GM12872 (cell line): ENCODE data around the gene SULF2.

Experiments used
- TF ChIP-seq, protein P1 (sequence below): IDR thresholded peaks from 3 replicates; pipeline ENCODE4 v1.5.1; 2011; ENCODE audit warnings: low read depth, mild to moderate bottlenecking, low read length, moderate library complexity; ENCODE audit not compliant: insufficient read depth

SULF2 gene

DNA sequence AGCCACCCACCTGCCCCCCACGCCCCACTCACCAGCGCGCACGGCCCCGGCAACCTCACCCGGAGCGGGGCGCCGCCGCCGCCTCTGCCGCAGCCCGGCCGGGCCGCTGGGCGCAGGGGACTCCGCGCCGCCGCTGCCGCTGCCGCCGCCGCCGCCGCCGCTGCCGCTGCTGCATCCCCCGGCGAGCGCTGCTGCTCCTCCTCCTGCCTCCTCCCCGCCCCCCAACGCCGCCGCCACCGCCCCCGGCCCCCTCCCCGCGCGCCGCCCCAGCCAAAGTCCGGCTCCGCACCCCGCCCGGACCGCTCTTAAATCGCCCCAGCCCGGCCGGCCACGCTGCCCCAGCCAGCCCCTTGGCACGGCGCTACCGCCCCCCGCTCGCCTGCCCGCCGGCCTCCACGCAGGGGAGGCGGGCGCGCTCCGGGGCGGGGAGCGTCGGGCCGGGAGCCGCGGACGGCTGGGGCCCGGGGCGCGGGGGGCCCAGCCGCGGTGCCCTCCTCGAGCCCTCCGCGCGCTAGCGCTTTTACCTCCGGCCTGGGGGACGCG lies at the start of gene SULF2:
TSS of gene SULF2 (minus strand) at position 171 of the 543 bp plus-strand sequence. CDS start 28,118 bp downstream, outside the sequence.
- TF ChIP-seq, protein P1, sequence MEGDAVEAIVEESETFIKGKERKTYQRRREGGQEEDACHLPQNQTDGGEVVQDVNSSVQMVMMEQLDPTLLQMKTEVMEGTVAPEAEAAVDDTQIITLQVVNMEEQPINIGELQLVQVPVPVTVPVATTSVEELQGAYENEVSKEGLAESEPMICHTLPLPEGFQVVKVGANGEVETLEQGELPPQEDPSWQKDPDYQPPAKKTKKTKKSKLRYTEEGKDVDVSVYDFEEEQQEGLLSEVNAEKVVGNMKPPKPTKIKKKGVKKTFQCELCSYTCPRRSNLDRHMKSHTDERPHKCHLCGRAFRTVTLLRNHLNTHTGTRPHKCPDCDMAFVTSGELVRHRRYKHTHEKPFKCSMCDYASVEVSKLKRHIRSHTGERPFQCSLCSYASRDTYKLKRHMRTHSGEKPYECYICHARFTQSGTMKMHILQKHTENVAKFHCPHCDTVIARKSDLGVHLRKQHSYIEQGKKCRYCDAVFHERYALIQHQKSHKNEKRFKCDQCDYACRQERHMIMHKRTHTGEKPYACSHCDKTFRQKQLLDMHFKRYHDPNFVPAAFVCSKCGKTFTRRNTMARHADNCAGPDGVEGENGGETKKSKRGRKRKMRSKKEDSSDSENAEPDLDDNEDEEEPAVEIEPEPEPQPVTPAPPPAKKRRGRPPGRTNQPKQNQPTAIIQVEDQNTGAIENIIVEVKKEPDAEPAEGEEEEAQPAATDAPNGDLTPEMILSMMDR: no peak

DNA sequence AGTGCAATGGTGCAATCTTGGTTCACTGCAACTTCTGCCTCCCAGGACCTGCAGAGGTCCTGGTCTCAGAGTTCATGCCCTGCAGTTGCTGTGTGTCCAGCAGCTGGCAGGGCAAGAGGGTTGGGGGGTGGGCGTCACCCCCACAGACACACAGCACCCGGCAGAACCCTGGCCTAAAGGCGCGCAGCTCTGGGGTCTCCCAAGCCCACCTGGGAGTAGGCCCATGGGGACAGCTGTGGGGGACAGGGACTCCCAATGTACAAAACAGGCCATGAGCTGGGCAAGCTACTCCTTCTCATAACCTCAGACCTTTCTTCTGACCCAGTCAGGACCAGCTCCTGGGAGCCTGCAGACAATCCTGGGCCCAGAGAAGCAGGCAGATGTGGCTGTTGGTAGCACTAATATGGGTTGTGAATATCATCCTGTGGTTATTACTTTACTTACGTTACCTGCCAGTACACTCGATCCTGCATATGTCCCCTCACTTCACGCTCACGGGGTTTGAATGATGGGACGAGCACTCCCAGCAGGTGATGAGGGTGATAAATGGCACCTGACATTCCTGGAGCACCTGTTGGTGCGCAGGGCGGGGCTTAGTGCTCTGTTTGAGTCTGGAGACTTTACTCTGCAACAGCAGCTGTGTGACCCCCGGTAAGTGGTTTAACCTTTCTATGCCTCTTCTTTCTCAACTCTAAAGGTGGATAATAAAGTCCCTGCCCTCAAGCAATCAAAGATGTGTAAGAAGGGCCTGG lies 39.9 kb upstream of the SULF2 start:
- TF ChIP-seq, protein P1: no peak

DNA sequence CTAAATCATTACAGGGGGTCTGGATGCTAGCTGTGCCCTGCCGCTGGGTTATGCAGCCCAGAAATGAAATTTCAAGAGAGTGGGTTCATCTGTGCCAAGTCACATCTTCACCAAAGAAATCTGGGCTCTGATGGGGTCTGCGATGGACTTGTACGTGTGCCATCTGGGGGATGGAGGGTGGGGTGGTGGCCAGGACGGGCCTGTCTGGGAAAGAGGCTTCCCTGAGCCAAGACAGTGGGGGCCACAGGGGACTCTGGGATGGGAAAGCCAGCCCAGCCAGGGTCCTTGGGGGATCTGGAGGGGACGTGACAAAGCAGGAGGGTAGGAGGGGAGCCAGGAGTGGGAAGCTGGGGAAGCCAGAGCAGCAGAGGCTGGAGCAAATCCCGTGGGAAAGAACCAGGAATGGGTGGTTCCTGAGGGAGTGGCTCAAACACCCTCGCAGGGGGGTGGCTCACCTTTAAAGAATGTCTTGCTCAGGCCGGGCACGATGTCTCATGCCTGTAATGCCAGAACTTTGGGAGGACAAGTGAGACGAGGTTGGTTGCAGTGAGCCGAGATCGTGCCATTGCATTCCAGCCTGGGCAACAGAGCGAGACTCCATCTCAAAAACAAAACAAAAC lies 36.3 kb upstream of the SULF2 start:
- TF ChIP-seq, protein P1: no peak

DNA sequence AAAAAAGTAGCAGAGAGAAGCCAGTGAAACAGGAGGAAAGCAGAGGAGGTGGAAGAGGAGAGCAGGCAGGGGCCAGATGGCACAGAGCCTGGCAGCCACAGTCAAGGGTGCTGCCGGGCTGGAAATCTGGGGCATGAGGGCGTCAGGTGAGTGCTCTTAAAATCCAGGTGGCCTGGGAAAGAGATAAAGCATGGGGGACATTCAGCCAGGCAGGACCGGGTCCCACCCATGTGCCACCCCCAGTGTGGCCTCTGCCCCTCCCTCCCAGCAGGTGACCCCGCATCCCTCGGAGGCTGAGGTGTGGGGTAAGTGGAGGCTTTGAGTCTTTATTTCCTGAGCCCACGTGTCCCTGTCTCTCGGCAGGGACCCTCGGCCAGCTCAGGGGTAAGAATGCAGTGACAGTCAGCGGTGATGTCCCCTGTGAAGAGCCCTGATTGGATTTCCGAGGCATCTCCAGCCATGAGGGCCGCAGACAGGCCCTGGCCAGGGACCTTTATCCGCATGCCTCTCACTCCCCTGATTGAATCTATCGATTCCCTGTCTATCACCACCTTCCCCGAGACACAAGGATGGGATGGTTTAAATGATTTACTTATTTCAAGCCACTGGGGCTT lies 33.8 kb upstream of the SULF2 start:
- TF ChIP-seq, protein P1: no peak

DNA sequence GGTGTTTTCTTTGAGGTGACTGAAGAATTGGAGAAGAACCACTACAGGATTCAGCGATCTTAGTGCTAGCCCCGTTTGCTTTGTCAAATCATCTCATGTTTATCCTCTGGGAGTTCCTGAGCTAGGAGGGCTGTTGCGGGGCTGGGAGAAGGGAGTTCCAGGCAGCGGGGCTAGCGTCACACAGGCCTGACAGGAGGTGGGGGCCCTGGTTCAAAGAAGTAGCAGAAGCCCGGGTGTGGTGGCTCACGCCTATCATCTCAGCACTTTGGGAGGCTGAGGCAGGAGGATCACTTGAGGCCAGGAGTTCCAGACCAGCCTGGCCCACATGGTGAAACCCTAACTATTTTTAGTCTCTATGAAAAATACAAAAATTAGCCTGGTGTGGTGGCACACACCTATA lies 33.2 kb upstream of the SULF2 start:
- TF ChIP-seq, protein P1: no peak

DNA sequence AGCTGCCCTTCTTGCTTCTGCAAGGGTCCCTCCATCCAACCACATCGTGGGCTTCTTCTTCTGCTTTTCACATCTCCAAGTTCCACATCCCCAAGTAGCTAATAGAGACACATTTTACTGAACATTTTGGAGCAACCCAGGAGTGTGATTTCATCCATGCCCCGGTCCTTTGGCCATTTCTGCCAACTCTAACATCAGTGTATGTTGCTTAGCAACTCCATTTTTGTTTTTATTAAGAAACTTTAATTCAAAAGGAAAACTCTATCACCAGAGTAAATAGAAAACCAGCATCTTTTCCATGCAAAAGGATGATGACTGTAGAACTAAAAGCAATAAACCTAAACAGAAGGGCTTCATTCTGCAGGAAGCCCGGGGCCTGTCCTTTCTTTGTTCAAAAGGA lies 32.7 kb upstream of the SULF2 start:
- TF ChIP-seq, protein P1: no peak

DNA sequence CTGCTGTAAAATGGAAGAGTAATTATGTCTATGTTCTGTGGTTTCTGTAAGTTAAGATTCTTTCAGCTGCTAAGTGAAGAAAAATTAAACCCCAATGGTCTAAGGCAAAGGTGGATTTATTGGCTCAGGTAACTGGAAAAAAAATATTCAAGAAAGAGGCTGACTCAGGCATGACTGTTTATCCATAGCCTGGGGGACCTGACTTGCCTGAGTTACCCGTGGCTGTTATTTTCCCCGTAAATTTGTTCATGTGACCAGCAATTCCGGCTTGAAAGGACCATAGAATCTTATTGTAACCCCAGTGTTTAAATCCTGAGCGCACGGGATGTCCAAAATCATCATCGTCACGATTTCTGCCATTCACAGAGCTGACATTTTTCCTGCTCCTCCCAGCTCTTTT lies 32.3 kb upstream of the SULF2 start:
- TF ChIP-seq, protein P1: no peak
